Activated naive CD4-positive, alpha-beta T cell treated with anti-CD3 and anti-CD28 coated beads for 36 hours (primary cell): ENCODE results near the gene HOXA4. TPM values are rescaled to one million over a fixed set of nuclear protein-coding genes. Genes with fewer than 3 reads are reported as not detected.

Experiments used
- CTCF ChIA-PET: fragments of 350-600 bp; sonication (Branson Sonifier 250); formaldehyde crosslinking; loops from one replicate; lab custom pipeline; 2021; ENCODE audit warnings: antibody characterized with exemption; lab: Charles Lee
- DNase-seq: peaks from one replicate; pipeline ENCODE4 v3.0.0-alpha.2; 2020
- H3K27ac Mint-ChIP-seq: one replicate; pipeline ENCODE4 v1.8.0; 2021; ENCODE audit warnings: mild to moderate bottlenecking, mixed read lengths
- H3K27me3 Mint-ChIP-seq: one replicate; pipeline ENCODE4 v1.8.0; 2021; ENCODE audit warnings: low read depth, mixed read lengths
- H3K36me3 Mint-ChIP-seq: one replicate; pipeline ENCODE4 v1.8.0; 2021; ENCODE audit warnings: low read depth, mixed read lengths
- H3K4me1 Mint-ChIP-seq: one replicate; pipeline ENCODE4 v1.8.0; 2021; ENCODE audit warnings: low read depth, mixed read lengths
- H3K4me3 Mint-ChIP-seq: one replicate; pipeline ENCODE4 v1.8.0; 2021; ENCODE audit warnings: mild to moderate bottlenecking, moderate library complexity, mixed read lengths
- H3K9me3 Mint-ChIP-seq: one replicate; pipeline ENCODE4 v1.8.0; 2021; ENCODE audit warnings: mixed read lengths
- intact Hi-C: fragments of 100-400 bp; cut with micrococcal nuclease; formaldehyde crosslinking; loops from one replicate; pipeline ENCODE4 v1.15.1; 2023
- total RNA-seq, 2 experiments: library from RNA; stranded (reverse); gene quantifications; one replicate each; pipeline ENCODE4 v1.2.3, GENCODE V29; 2021

Gene HOXA4
- total RNA-seq, 2 experiments from 2014 or later, result 0.14 TPM; not detected in 1

- CTCF ChIA-PET, result interaction anchor here (0.7 to 1.3 kb wide), 4 partner anchors 8 to 18 kb away, joined by 3 to 5 read pairs (median 4); no protein-coding TSS in a partner anchor
- H3K4me1 Mint-ChIP-seq, result peaks cover 39% of the 10 kb centered on the region
- no peaks in the 10 kb centered on the region for H3K9me3 Mint-ChIP-seq
- intact Hi-C loops, result loop anchor here (1.0 to 5.0 kb wide), 3 partner anchors 17 to 34 kb away; partner anchors contain the start of genes HOXA11 and HOXA13
- peaks cover 83% of the 10 kb centered on the region for H3K27me3 Mint-ChIP-seq
- H3K36me3 Mint-ChIP-seq, result no peaks in the 10 kb centered on the region
- no peak overlapping the region for H3K27ac Mint-ChIP-seq
- no peak overlapping the region for H3K4me3 Mint-ChIP-seq
- no peak for DNase-seq
Measured at GRCh38 chr7:27167916-27168264, 37.3 kb upstream of the HOXA4 start.

DNA sequence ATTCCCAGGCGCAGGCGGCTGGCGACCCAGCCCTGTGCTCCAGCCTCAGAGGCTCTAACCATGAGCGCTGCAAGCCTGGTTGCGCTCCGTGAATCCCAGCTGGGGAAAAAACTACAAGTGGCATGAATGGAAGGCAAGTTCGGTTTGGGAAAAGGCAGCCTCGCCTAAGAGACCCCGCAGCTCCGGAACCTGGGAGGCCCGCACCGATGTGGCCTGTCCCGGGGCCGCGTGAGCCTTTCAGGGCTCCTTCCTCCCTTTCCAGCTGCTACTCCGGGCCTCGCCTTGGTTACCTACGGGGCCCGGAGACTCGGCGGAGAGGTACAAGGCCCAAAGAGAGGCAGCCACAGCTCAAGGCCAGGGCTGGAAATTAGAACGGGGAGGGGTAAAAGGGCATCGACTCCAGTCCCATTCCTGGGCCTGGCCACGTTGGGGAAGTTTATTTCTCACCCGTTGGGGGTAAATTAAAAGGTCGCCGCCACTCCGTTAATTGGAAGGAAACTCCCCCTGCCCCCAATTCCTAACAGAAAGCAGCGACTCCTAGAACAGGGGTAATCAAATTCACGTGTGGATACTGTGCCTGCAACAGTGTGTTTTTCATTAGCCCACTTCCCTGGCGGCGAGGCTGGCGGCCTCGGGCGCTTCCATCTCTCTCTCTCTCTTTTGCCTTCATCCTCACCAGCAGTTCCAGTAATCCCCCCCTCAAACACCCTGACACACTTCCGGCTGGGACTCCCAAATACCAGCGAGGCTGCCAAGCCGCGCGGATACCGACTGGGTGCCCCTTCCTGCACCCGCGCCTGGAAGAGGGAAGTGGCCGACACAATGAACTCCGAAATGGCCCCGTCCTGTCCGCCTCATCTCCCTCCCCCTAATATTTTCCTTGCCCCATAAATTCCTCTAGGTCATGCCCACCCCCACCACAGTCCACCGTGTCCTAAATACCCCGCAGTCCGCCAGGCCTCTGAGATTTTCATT, 36.3 kb upstream of the HOXA4 start:
- Mint-ChIP-seq H3K4me1 (peaks cover 32% of the 10 kb centered on the region), H3K36me3 (no peaks in the 10 kb centered on the region), H3K27me3 (peaks cover 79% of the 10 kb centered on the region), H3K27ac (peak overlapping the region; percentile 6), H3K9me3 (no peaks in the 10 kb centered on the region), H3K4me3 (no peak overlapping the region)
- DNase-seq, result no peak
- CTCF ChIA-PET, result interaction anchor here (0.6 to 1.3 kb wide), 3 partner anchors 8 to 317 kb away, joined by 3 to 5 read pairs (median 4); no protein-coding TSS in a partner anchor
- intact Hi-C loops, result loop anchor here (1.0 to 5.0 kb wide), 2 partner anchors 11 to 35 kb away; partner anchors contain the start of genes HOXA13 and HOXA7

DNA sequence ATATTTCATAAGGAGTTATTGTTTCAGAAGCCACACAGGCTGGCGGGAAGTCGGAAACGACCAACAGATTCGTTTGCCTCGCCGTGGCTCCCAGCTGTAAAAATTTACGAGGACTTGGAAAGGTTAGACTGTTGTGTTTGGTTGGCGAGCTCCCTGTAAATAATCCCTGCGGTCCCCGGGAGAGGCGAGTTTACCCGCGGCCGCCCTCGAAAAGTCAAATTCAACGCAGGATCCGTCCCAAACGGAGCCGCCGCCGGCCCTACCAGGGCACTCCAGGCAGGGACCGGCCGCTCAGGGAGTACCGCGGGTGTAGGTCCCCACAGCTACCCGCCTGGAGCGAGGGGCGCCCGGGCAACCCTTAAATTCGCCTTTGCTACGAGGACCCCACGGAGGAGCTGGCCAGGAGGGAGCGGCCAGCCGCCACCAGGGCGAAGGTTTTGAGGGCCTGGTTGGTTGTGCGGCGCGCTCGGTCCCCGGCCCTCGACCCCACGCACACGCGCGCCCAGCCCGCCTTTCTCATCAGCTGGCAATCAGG, 35.5 kb upstream of the HOXA4 start:
- Mint-ChIP-seq H3K4me3 (no peak overlapping the region), H3K27ac (no peak overlapping the region), H3K9me3 (no peaks in the 10 kb centered on the region), H3K4me1 (peaks cover 28% of the 10 kb centered on the region), H3K27me3 (peaks cover 75% of the 10 kb centered on the region), H3K36me3 (no peaks in the 10 kb centered on the region)
- CTCF ChIA-PET, result interaction anchor here (0.6 to 1.0 kb wide), 2 partner anchors 14 to 316 kb away, joined by 3 to 4 read pairs; no protein-coding TSS in a partner anchor
- DNase-seq, result no peak
- intact Hi-C loops, result loop anchor here (1.0 to 5.0 kb wide), 2 partner anchors 10 to 36 kb away; partner anchors contain the start of genes HOXA13 and HOXA7

DNA sequence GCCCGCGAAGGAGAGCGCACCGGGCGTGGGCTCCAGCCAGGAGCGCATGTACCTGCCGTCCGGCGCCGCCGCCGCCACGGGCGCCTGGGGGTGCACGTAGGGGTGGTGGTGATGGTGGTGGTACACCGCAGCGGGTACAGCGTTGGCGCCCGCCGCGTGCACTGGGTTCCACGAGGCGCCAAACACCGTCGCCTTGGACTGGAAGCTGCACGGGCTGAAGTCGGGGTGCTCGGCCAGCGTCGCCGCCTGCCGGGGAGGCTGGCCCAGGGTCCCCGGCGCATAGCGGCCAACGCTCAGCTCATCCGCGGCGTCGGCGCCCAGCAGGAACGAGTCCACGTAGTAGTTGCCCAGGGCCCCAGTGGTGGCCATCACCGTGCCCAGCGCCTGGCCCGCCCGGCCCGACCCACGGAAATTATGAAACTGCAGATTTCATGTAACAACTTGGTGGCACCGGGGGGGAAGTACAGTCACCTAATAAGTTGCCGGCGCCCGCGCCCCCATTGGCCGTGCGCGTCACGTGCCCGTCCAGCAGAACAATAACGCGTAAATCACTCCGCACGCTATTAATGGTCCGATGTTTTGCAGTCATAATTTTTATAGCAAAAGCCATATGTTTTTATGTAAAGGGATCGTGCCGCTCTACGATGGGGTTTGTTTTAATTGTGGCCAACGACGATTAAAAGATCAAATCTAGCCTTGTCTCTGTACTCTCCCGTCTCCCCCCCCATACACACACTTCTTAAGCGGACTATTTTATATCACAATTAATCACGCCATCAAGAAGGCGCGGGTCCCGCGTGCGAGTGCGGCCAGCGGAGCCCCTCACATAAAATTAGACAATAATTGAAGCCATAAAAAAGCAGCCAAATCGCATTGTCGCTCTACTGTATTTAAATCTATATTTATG, 34.8 kb upstream of the HOXA4 start, which contains the start of gene HOXA9:
HOXA9 (minus strand) TSS at position 449 of the 907 bp plus-strand sequence; CDS start at position 369, 80 bp downstream.
- CTCF ChIA-PET, result interaction anchor here (0.6 kb wide), 1 partner anchor 315 kb away, joined by 4 read pairs; no protein-coding TSS in a partner anchor
- DNase-seq, result no peak
- no peaks in the 10 kb centered on the region for H3K36me3 Mint-ChIP-seq
- peak within 1 kb of the TSS; percentile 21 for H3K4me3 Mint-ChIP-seq
- H3K27ac Mint-ChIP-seq, result peak within 1 kb of the TSS; percentile 41
- H3K9me3 Mint-ChIP-seq, result no peaks in the 10 kb centered on the region
- peaks cover 72% of the 10 kb centered on the region for H3K27me3 Mint-ChIP-seq
- intact Hi-C loops, result loop anchor here (5.0 kb wide), 1 partner anchor 37 kb away; the partner anchor contains the start of gene HOXA13
- peaks cover 30% of the 10 kb centered on the region for H3K4me1 Mint-ChIP-seq

GRCh38 chr7:27164367-27165088, 34.0 kb upstream of the HOXA4 start:
- H3K36me3 Mint-ChIP-seq, result no peaks in the 10 kb centered on the region
- H3K4me3 Mint-ChIP-seq, result no peak overlapping the region
- peaks cover 37% of the 10 kb centered on the region for H3K4me1 Mint-ChIP-seq
- H3K27ac Mint-ChIP-seq, result no peak overlapping the region
- CTCF ChIA-PET, result no interaction called here
- intact Hi-C loops, result loop anchor here (5.0 kb wide), 2 partner anchors 38 to 497 kb away; partner anchors contain the start of gene HOXA13
- DNase-seq, result no peak
- peaks cover 76% of the 10 kb centered on the region for H3K27me3 Mint-ChIP-seq
- no peaks in the 10 kb centered on the region for H3K9me3 Mint-ChIP-seq

GRCh38 chr7:27164045-27164366, 33.4 kb upstream of the HOXA4 start:
- Mint-ChIP-seq H3K27ac (no peak overlapping the region), H3K9me3 (no peaks in the 10 kb centered on the region), H3K27me3 (peaks cover 80% of the 10 kb centered on the region), H3K36me3 (no peaks in the 10 kb centered on the region), H3K4me1 (peaks cover 36% of the 10 kb centered on the region), H3K4me3 (no peak overlapping the region)
- intact Hi-C loops, result loop anchor here (5.0 kb wide), 1 partner anchor 497 kb away; no protein-coding TSS in a partner anchor
- CTCF ChIA-PET, result no interaction called here
- no peak for DNase-seq

- H3K4me1 Mint-ChIP-seq, result peaks cover 35% of the 10 kb centered on the region
- DNase-seq, result no peak
- H3K27me3 Mint-ChIP-seq, result peaks cover 79% of the 10 kb centered on the region
- H3K36me3 Mint-ChIP-seq, result no peaks in the 10 kb centered on the region
- H3K9me3 Mint-ChIP-seq, result no peaks in the 10 kb centered on the region
- CTCF ChIA-PET, result interaction anchor here (1.6 to 2.3 kb wide), 4 partner anchors 9 to 496 kb away, joined by 4 to 12 read pairs (median 8); no protein-coding TSS in a partner anchor
- H3K27ac Mint-ChIP-seq, result no peak overlapping the region
- intact Hi-C loops, result loop anchor here (5.0 kb wide), 1 partner anchor 496 kb away; no protein-coding TSS in a partner anchor
- H3K4me3 Mint-ChIP-seq, result no peak overlapping the region
Measured at GRCh38 chr7:27163288-27164044, 32.9 kb upstream of the HOXA4 start.

DNA sequence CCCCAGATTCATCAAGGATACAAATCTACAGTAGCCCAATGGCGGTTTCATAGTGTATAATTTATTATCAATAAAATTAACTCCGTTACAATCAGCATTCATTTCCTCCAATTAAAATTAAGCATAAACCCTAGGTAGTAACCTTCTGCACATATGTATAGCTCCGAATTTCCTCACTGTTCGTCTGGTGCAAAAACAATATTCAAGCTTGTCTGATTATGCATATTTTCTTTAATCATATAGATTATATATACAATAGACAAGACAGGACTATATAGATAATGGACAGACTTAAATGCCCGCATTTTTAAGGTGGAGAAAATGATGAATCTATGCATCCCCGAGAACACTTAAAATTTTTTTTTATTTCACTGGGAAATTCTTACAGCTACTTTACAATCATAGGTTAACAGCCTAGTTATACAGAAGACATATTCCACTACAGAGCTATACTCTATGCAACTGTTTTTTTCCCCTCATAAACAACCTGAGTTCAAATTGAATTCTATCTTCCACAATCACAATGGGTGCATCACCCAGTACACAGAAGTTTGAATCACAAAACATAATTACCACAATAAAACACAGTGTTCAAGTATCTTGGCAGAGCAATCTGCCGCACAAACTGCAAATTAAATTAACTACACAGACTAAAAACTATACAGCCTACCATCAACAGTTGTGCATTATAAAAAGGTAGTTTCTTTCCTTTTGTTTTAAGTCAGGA, 32.2 kb upstream of the HOXA4 start:
- intact Hi-C loops, result loop anchor here (5.0 kb wide), 1 partner anchor 495 kb away; no protein-coding TSS in a partner anchor
- no peak overlapping the region for H3K4me3 Mint-ChIP-seq
- H3K4me1 Mint-ChIP-seq, result peaks cover 39% of the 10 kb centered on the region

DNA sequence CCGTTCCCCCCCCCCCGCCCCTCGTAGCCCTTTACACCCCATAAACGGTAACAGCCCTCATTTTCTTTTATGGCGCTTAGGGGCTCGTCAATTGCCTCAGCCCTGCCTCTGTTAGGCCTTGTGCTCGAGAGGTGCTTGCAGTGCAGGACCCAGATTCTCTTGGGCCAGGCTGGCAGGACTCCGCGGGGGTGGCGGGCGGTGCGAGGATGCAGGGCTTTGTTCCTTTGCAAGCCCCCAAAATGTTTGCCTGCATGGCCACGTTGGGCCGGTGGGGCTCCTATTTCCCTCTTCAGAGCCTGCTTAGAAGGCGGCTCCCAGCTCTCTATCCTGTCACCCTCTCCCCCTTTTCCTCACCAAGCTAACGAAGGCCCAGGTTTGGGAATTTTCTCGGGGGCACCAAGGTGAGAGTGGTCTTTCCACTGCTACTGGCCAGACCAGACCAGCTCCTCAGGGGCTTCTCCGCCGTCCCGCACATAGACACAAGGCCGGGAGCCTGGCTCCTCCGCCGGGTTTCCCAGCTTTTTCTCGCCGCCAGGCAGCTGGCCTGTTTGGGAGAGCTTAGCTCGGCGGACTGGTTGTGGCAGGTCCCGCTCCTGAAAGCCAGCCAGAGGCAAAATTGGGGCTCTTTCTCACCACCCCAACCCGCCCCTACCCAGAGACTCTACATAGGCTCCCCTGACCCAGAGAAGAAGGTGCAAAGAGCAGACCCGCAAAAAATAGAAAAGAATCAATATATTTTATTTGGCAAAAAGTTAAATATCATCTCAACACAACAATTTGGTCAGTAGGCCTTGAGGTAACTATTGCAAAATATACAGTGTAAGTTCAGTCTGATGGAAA, 31.4 kb upstream of the HOXA4 start:
- no peak for DNase-seq
- no peak overlapping the region for H3K27ac Mint-ChIP-seq

More for the DNA sequence above, 32.2 kb upstream of the HOXA4 start:
- Mint-ChIP-seq H3K36me3 (no peaks in the 10 kb centered on the region), H3K27me3 (peaks cover 79% of the 10 kb centered on the region), H3K9me3 (no peaks in the 10 kb centered on the region), H3K27ac (no peak overlapping the region)
- DNase-seq, result no peak
- CTCF ChIA-PET, result interaction anchor here (0.6 to 2.6 kb wide), 9 partner anchors 10 to 793 kb away, joined by 3 to 19 read pairs (median 4); no protein-coding TSS in a partner anchor

More for the DNA sequence above, 31.4 kb upstream of the HOXA4 start:
- H3K9me3 Mint-ChIP-seq, result no peaks in the 10 kb centered on the region
- peaks cover 39% of the 10 kb centered on the region for H3K4me1 Mint-ChIP-seq
- CTCF ChIA-PET, result interaction anchor here (0.6 to 2.6 kb wide), 13 partner anchors 10 to 792 kb away, joined by 3 to 19 read pairs (median 4); no protein-coding TSS in a partner anchor
- no peaks in the 10 kb centered on the region for H3K36me3 Mint-ChIP-seq
- no peak overlapping the region for H3K4me3 Mint-ChIP-seq
- peaks cover 79% of the 10 kb centered on the region for H3K27me3 Mint-ChIP-seq
- intact Hi-C loops, result loop anchor here (1.0 to 5.0 kb wide), 8 partner anchors 297 to 1071 kb away; partner anchors contain the start of gene SKAP2
